GM18502 (cell line): ENCODE results near the gene DHX35.
"Not testable (repeated sequence)": the region's sequence is repeated elsewhere in the genome, so short reads cannot be mapped to it uniquely, and the experiment has no call there.

ENCODE experiments used
- ATAC-seq: cut with Tn5 transposase; IDR thresholded peaks from one replicate; pipeline ENCODE4 v1.9.1; 2021; ENCODE audit warnings: mild to moderate bottlenecking; ENCODE audit not compliant: unreplicated experiment, poor library complexity

Gene DHX35

GRCh38 chr20:38937978-38938473 lies 24.1 kb upstream of the DHX35 start:
- ATAC-seq: no peak

GRCh38 chr20:38939686-38940085 lies 22.5 kb upstream of the DHX35 start:
- ATAC-seq: no peak

- no peak for ATAC-seq
Observed at GRCh38 chr20:38940644-38941043, 21.5 kb upstream of the DHX35 start.

GRCh38 chr20:38941726-38942389 lies 20.3 kb upstream of the DHX35 start:
- ATAC-seq: no peak

GRCh38 chr20:38945012-38945411 lies 17.1 kb upstream of the DHX35 start:
- no peak for ATAC-seq

- ATAC-seq: no peak
Observed at GRCh38 chr20:38946836-38947235, 15.3 kb upstream of the DHX35 start.

GRCh38 chr20:38947931-38948362 lies 14.2 kb upstream of the DHX35 start:
- no peak for ATAC-seq

- ATAC-seq: no peak
Observed at GRCh38 chr20:38950254-38950653, 11.9 kb upstream of the DHX35 start.

GRCh38 chr20:38951611-38952010 lies 10.5 kb upstream of the DHX35 start:
- ATAC-seq: no peak

- no peak for ATAC-seq
Observed at GRCh38 chr20:38952153-38952552, 10.0 kb upstream of the DHX35 start.

GRCh38 chr20:38953630-38954340 lies 8.4 kb upstream of the DHX35 start:
- no peak for ATAC-seq

GRCh38 chr20:38957235-38957876 lies 4.8 kb upstream of the DHX35 start:
- ATAC-seq: no peak

GRCh38 chr20:38957915-38958485 lies 4.1 kb upstream of the DHX35 start:
- no peak for ATAC-seq

GRCh38 chr20:38960187-38960687 lies 1.9 kb upstream of the DHX35 start:
- not testable (repeated sequence) for ATAC-seq

- ATAC-seq: no peak
Observed at GRCh38 chr20:38961530-38962043, 557 bp upstream of the DHX35 start.

GRCh38 chr20:38962928-38963401 lies 821 bp downstream of the DHX35 start:
- ATAC-seq: no peak

GRCh38 chr20:38963745-38964144 lies 1.6 kb downstream of the DHX35 start:
- no peak for ATAC-seq

GRCh38 chr20:38965264-38965663 lies 3.1 kb downstream of the DHX35 start:
- ATAC-seq: no peak

- ATAC-seq: no peak
Observed at GRCh38 chr20:38968090-38968489, 5.9 kb downstream of the DHX35 start.

GRCh38 chr20:38969708-38970107 lies 7.6 kb downstream of the DHX35 start:
- no peak for ATAC-seq
